ENCODE data around the gene PAFAH1B1.

Gene PAFAH1B1

DNA sequence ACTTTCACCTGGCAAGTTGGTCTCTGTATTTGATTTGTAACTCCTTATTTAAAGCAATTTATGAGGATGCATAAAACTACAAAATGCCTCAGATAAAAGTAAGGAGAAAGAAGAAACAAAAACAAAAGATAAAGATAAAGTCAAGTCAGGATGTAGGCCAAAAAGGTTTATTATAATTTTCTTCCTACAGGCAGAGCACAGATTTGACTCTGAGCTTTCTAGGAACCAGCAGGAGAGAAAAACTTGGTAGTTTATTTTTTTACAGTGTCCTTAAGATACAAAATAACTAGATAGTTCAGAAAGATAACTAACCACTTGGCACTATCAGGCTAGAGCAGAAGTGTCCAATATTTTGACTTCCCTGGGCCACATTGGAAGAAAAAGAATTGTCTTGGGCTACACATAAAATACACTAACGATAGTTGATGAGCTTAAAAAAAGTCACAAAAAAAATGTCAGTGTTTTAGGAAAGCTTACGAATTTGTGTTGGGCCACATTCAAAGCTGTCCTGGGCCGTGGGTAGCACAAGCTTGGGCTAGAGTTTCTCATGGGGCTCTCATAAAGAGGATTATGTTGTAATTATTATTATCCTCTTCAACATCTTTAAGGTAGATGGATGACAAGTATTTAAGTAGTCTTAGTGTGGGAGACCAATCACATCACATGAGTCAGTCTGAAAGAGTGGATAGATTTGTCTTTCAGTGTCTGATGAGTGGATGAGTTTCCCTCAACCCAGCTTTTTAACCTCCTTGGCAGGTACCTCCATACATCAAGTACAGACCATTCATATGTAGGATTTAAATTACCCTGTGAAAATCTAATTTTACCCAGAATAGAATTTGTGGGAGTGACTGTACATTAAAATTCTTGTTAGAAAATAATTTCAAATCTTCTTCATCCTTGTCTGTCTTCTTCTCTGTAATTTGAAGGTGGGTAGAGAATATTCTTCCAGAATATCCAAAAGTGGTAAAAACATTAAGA is 17.0 kb downstream of the PAFAH1B1 start:
- Histone ChIP-seq H3K4me3 (ENCODE audit: low read depth, low read length) (no peak overlapping the region), H3K9me3 (ENCODE audit: control insufficient read depth, insufficient read depth, low read depth, low read length) (no peaks in the 10 kb centered on the region), H3K4me1 (ENCODE audit: control insufficient read depth, insufficient read depth, low read length) (peaks cover 21% of the 10 kb centered on the region), H3K36me3 (ENCODE audit: control insufficient read depth in 2 of 2, insufficient read depth in 1 of 2, low read length in 2 of 2) (peaks cover 0 to 10% of the 10 kb centered on the region in 2 experiments; a peak in 1 of 3 replicates), H3K27ac (ENCODE audit: extremely low read depth, low read depth, low read length) (no peak overlapping the region)
- CTCF ChIA-PET: interaction anchor here (2.2 kb wide), 1 partner anchor 18 kb away, joined by 5 read pairs; no protein-coding TSS in a partner anchor
- TF ChIP-seq OSR2 (tag by site-specific recombination; IDR thresholded peaks at IDR 0.05) (peak; percentile 43; the same call in 1 of the 2 replicates), GFI1B (tag by site-specific recombination; IDR thresholded peaks at IDR 0.05) (peak; percentile 49; the same call in 1 of the 2 replicates), SP2 (tag by site-specific recombination; IDR thresholded peaks at IDR 0.05) (no peak), ZBTB17 (tag by site-specific recombination; IDR thresholded peaks at IDR 0.05) (no peak), ZNF791 (tag by site-specific recombination; IDR thresholded peaks at IDR 0.05) (no peak), ZNF280D (tag by site-specific recombination; IDR thresholded peaks at IDR 0.05) (no peak), ZNF354C (tag by site-specific recombination; IDR thresholded peaks at IDR 0.05; ENCODE audit: borderline replicate concordance, low read depth) (no peak), ZNF202 (tag by site-specific recombination; IDR thresholded peaks at IDR 0.05; ENCODE audit: borderline replicate concordance) (no peak), KLF8 (tag by site-specific recombination; IDR thresholded peaks at IDR 0.05) (no peak), ZNF768 (tag by site-specific recombination; IDR thresholded peaks at IDR 0.05) (no peak), KLF7 (tag by site-specific recombination; IDR thresholded peaks at IDR 0.05; ENCODE audit: borderline replicate concordance) (no peak)
- TF ChIP-seq, protein P1, sequence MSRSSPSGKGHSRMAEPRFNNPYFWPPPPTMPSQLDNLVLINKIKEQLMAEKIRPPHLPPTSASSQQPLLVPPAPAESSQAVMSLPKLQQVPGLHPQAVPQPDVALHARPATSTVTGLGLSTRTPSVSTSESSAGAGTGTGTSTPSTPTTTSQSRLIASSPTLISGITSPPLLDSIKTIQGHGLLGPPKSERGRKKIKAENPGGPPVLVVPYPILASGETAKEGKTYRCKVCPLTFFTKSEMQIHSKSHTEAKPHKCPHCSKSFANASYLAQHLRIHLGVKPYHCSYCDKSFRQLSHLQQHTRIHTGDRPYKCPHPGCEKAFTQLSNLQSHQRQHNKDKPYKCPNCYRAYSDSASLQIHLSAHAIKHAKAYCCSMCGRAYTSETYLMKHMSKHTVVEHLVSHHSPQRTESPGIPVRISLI (tag by site-specific recombination; IDR thresholded peaks at IDR 0.05): peak; percentile 39; the same call in 1 of the 2 replicates
- TF ChIP-seq, protein P2, sequence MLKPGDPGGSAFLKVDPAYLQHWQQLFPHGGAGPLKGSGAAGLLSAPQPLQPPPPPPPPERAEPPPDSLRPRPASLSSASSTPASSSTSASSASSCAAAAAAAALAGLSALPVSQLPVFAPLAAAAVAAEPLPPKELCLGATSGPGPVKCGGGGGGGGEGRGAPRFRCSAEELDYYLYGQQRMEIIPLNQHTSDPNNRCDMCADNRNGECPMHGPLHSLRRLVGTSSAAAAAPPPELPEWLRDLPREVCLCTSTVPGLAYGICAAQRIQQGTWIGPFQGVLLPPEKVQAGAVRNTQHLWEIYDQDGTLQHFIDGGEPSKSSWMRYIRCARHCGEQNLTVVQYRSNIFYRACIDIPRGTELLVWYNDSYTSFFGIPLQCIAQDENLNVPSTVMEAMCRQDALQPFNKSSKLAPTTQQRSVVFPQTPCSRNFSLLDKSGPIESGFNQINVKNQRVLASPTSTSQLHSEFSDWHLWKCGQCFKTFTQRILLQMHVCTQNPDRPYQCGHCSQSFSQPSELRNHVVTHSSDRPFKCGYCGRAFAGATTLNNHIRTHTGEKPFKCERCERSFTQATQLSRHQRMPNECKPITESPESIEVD (tag by site-specific recombination; IDR thresholded peaks at IDR 0.05): peak; percentile 87
- TF ChIP-seq, protein P3, sequence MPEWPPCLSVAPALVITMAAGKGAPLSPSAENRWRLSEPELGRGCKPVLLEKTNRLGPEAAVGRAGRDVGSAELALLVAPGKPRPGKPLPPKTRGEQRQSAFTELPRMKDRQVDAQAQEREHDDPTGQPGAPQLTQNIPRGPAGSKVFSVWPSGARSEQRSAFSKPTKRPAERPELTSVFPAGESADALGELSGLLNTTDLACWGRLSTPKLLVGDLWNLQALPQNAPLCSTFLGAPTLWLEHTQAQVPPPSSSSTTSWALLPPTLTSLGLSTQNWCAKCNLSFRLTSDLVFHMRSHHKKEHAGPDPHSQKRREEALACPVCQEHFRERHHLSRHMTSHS (tag by site-specific recombination; IDR thresholded peaks at IDR 0.05): no peak
- TF ChIP-seq, protein P4, sequence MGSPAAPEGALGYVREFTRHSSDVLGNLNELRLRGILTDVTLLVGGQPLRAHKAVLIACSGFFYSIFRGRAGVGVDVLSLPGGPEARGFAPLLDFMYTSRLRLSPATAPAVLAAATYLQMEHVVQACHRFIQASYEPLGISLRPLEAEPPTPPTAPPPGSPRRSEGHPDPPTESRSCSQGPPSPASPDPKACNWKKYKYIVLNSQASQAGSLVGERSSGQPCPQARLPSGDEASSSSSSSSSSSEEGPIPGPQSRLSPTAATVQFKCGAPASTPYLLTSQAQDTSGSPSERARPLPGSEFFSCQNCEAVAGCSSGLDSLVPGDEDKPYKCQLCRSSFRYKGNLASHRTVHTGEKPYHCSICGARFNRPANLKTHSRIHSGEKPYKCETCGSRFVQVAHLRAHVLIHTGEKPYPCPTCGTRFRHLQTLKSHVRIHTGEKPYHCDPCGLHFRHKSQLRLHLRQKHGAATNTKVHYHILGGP (tag by site-specific recombination; IDR thresholded peaks at IDR 0.05): peak; percentile 72
- POLR2A ChIA-PET: no interaction called here

All from HEK293 (cell line).